HL-60 (cell line): Measurements from ENCODE around the gene NFIA.

ENCODE experiments used
- CTCF ChIP-seq: IDR thresholded peaks from one replicate; pipeline ENCODE4 v1.5.1; 2011; ENCODE audit warnings: low read length, control low read depth, inconsistent platforms; ENCODE audit not compliant: insufficient read depth
- GABPA ChIP-seq: IDR thresholded peaks from 2 replicates; pipeline ENCODE4 v1.6.1; 2012; ENCODE audit warnings: low read depth
- POLR2AphosphoS5 ChIP-seq: IDR thresholded peaks from 2 replicates; pipeline ENCODE4 v1.6.1; 2012; ENCODE audit warnings: low read depth

GRCh38 chr1:61173118-61173517, 90.8 kb downstream of the NFIA start:
- no peak for TF ChIP-seq CTCF
- TF ChIP-seq GABPA, result no peak
- no peak for TF ChIP-seq POLR2AphosphoS5
